Testis (tissue), 3 donors: ENCODE data around the gene CHADL. TPM values are rescaled to one million over a fixed set of nuclear protein-coding genes. Genes with fewer than 3 reads are reported as not detected.
"Not testable (repeated sequence)": the region's sequence is repeated elsewhere in the genome, so short reads cannot be mapped to it uniquely, and the experiment has no call there.

ENCODE experiments used
- DNase-seq: peaks from one replicate; pipeline ENCODE4 v3.0.0-alpha.2; 2019
- H3K27ac ChIP-seq, 2 donors: fragments of 200-600 bp; sonication (generic); one replicate each; pipeline ENCODE4 v1.5.1; 2019
- H3K27me3 ChIP-seq: fragments of 200-600 bp; sonication (generic); one replicate; pipeline ENCODE4 v1.5.1; 2019
- H3K36me3 ChIP-seq: fragments of 200-600 bp; sonication (generic); one replicate; pipeline ENCODE4 v1.5.1; 2017; ENCODE audit warnings: low read depth; ENCODE audit errors: missing control alignments
- H3K4me1 ChIP-seq: fragments of 200-600 bp; sonication (generic); one replicate; pipeline ENCODE4 v1.5.1; 2019
- H3K4me3 ChIP-seq, 2 donors: fragments of 200-600 bp; sonication (generic); one replicate each; pipeline ENCODE4 v1.5.1; 2017 to 2019
- H3K9me3 ChIP-seq: fragments of 200-600 bp; sonication (generic); one replicate; pipeline ENCODE4 v1.5.1; 2017
- POLR2A ChIP-seq: fragments of 450-650 bp; IDR thresholded peaks from one replicate; pipeline ENCODE4 v1.6.1; 2017; ENCODE audit warnings: antibody characterized with exemption, mild to moderate bottlenecking, moderate library complexity
- WGBS, 2 donors: methylation state at CpG; one replicate each; pipeline ENCODE4 v1.1.5; 2018; 5-methylcytosine and 5-hydroxymethylcytosine counted together
- intact Hi-C: fragments of 100-400 bp; cut with DNase I; formaldehyde crosslinking; loops from one replicate; pipeline ENCODE4 v1.15.1; 2023; ENCODE audit warnings: low total_unique reads
- polyA plus RNA-seq: library from polyadenylated mRNA; stranded (reverse); fragments of 350-450 nt; fragmentation: Illumina TruSeq; extraction: RNeasy Lipid Tissue Mini Kit (QIAGEN cat#74804); gene quantifications from one replicate; pipeline ENCODE4 v1.2.3, GENCODE V29; 2014; ENCODE audit warnings: low read depth, low replicate concordance; ENCODE audit not compliant: insufficient read depth
- total RNA-seq, 2 donors: library from RNA; depleted of rRNA; stranded (reverse); fragments of >200 nt; gene quantifications; one replicate each; pipeline ENCODE4 v1.2.3, GENCODE V29; 2016
- TF ChIP-seq, protein P1 (sequence below), 3 experiments: fragments of 450-650 bp in 2 of 3; fragments of 200-600 bp in 1 of 3; sonication (generic) in 1 of 3; IDR thresholded peaks; one replicate each; pipeline ENCODE4 v1.5.1; 2016 to 2019; ENCODE audit warnings: antibody characterized with exemption in 3 of 3, mild to moderate bottlenecking in 2 of 3, moderate library complexity in 1 of 3

The CHADL gene
- total and polyA plus RNA-seq, 3 donors from 2014 or later = 6.5 to 12.8 (median 9.1) TPM

DNA sequence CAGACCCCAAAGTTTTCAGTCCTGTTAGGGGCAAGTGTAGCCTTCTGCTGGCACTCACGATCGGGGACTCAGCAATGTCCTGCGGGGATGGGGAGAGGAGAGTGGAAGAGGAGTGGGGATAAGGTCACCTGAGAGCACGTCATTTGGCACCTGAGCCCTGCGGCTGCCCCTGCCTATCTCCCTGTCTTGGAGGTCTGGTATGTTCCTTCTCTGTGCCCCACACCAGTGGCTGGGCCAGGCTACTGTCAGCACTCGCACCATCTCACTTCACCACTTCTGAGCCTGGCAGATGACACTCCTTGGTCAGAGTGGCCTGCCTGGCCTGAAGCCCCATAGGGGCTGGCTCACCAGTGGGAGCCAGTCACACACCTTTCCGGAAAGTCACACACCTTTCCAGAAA is 20.1 kb upstream of the CHADL start:
- Histone ChIP-seq H3K4me3 (no peak overlapping the region), H3K4me1 (no peaks in the 10 kb centered on the region), H3K27me3 (no peaks in the 10 kb centered on the region), H3K27ac (no peak overlapping the region), H3K36me3 (no peaks in the 10 kb centered on the region), H3K9me3 (no peaks in the 10 kb centered on the region)
- intact Hi-C loops = no loop called here
- WGBS, 2 donors = 93 to 96% methylated on average over 6 to 7 of the region's 7 CpGs
- TF ChIP-seq, protein P1, sequence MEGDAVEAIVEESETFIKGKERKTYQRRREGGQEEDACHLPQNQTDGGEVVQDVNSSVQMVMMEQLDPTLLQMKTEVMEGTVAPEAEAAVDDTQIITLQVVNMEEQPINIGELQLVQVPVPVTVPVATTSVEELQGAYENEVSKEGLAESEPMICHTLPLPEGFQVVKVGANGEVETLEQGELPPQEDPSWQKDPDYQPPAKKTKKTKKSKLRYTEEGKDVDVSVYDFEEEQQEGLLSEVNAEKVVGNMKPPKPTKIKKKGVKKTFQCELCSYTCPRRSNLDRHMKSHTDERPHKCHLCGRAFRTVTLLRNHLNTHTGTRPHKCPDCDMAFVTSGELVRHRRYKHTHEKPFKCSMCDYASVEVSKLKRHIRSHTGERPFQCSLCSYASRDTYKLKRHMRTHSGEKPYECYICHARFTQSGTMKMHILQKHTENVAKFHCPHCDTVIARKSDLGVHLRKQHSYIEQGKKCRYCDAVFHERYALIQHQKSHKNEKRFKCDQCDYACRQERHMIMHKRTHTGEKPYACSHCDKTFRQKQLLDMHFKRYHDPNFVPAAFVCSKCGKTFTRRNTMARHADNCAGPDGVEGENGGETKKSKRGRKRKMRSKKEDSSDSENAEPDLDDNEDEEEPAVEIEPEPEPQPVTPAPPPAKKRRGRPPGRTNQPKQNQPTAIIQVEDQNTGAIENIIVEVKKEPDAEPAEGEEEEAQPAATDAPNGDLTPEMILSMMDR (IDR thresholded peaks at IDR 0.05) = no peak
- TF ChIP-seq POLR2A = no peak
- DNase-seq = no peak

- H3K36me3 ChIP-seq, H3K9me3 ChIP-seq, intact Hi-C loops, H3K27ac ChIP-seq, H3K27me3 ChIP-seq, H3K4me3 ChIP-seq, H3K4me1 ChIP-seq, DNase-seq: not testable (repeated sequence)
- WGBS, 2 donors = 94 to 95% methylated on average over 4 of the region's 4 CpGs
These were observed 19.0 kb upstream of the CHADL start for GRCh38 chr22:41259756-41260155.

- DNase-seq = no peak
- WGBS, 2 donors = 94 to 97% methylated on average over 3 to 11 of the region's 11 CpGs
- TF ChIP-seq POLR2A = no peak
- TF ChIP-seq, protein P1 (IDR thresholded peaks at IDR 0.05) = no peak
- intact Hi-C loops = no loop called here
- no peak overlapping the region for H3K27ac ChIP-seq
- no peaks in the 10 kb centered on the region for H3K4me1 ChIP-seq
- H3K36me3 ChIP-seq = no peaks in the 10 kb centered on the region
- H3K9me3 ChIP-seq = no peaks in the 10 kb centered on the region
- no peaks in the 10 kb centered on the region for H3K27me3 ChIP-seq
- H3K4me3 ChIP-seq = no peak overlapping the region
These were observed 17.0 kb upstream of the CHADL start for GRCh38 chr22:41257696-41258095.

- Histone ChIP-seq H3K9me3 (no peaks in the 10 kb centered on the region), H3K4me1 (no peaks in the 10 kb centered on the region), H3K4me3 (no peak overlapping the region), H3K27me3 (no peaks in the 10 kb centered on the region), H3K27ac (no peak overlapping the region), H3K36me3 (no peaks in the 10 kb centered on the region)
- TF ChIP-seq, protein P1 (IDR thresholded peaks at IDR 0.05) = no peak
- TF ChIP-seq POLR2A = no peak
- DNase-seq = no peak
- WGBS, 2 donors = 79 to 87% methylated on average over 10 to 20 of the region's 20 CpGs
- intact Hi-C loops = no loop called here
These were observed 15.8 kb upstream of the CHADL start for GRCh38 chr22:41256254-41257253.

DNA sequence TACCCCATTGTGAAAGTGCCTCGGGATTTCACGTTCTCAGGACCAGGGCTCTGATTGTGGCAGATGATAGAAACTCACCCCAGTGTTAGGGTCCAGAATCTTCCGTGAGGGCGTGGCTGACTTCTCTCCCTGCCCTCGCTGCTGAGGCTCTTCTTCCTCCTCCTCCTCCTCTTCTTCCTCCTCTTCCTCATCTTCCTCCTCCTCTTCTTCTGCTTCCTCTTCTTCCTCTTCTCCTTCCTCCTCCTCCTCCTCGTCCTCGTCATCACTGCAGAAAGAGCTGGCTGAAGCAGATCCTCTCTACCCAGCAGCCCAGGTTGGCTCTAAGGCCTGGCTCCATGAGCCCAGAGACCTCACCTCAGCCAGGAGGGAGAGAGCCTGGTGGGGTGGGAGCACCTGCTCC is 13.5 kb upstream of the CHADL start:
- H3K4me3 ChIP-seq = no peak overlapping the region
- H3K27me3 ChIP-seq = no peaks in the 10 kb centered on the region
- H3K4me1 ChIP-seq = no peaks in the 10 kb centered on the region
- TF ChIP-seq, protein P1 (IDR thresholded peaks at IDR 0.05) = no peak
- TF ChIP-seq POLR2A = no peak
- DNase-seq = no peak
- no peak overlapping the region for H3K27ac ChIP-seq
- H3K9me3 ChIP-seq = no peaks in the 10 kb centered on the region
- 89 to 95% methylated on average over 7 of the region's 7 CpGs for WGBS, 2 donors
- intact Hi-C loops = no loop called here
- no peaks in the 10 kb centered on the region for H3K36me3 ChIP-seq
